ENCODE data around the gene CDH13.

Gene CDH13

DNA sequence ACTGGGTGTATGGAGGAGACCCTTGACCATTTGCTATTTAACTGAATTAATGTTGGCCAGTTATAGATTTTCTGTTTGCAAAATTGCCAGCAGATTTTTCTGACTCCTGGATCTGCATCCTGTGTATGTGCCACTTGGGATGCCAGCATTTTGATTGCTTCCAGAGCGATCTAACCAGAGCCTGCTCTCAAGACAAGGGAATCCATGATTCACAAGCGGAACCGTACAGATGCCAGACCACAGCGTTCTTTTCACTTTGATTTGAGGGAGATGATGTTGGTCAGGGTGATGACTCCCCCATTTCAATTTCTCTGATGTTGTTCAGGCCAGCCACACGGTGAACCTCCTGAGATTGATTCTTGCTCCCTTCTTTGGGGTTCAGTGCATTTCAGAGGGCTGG is 228.7 kb downstream of the CDH13 start:
- no peak for DNase-seq

- DNase-seq: no peak
Measured at GRCh38 chr16:82857693-82858365, 231.1 kb downstream of the CDH13 start.

- no peak for DNase-seq
Measured at GRCh38 chr16:82859662-82860061, 232.9 kb downstream of the CDH13 start.

GRCh38 chr16:82860071-82860470 is 233.3 kb downstream of the CDH13 start:
- no peak for DNase-seq

DNA sequence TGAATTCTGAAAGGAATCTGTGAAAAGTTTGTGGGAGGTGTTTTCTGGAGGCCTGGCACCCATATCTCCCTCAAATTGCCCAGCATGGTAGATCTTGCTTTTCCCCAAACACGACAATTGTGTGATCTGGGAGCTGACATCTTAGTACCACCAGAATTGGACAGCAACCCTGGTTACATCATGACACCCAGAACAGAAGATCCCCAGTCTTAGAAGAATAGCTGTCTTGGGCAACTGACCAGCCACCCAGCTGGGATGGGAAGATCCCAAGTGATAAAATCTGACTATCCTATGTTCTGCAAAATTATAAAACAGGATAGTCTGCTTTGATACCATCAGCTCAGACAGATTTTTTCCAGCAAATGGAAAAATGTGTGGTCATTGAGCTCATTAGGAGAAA is 235.3 kb downstream of the CDH13 start:
- no peak for DNase-seq

- no peak for DNase-seq
Measured at GRCh38 chr16:82864332-82865040, 237.7 kb downstream of the CDH13 start.

DNA sequence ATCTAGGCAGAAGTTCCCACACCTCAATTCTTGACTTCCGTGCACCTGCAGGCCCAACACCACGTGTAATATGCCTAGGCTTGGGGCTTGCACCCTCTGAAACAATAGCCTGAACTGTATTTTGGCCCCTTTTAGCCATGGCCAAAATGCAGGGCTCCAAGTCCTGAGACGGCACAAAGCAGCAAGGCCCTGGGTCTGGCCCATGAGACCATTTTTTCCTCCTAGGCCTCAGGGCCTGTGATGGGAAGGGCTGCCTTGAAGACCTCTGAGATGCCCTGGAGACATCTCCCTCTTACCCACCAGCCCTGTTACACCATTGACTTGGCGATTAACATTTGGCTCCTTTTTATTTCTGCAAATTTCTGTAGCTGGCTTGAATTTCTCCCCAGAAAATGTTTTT is 238.6 kb downstream of the CDH13 start:
- no peak for DNase-seq

DNA sequence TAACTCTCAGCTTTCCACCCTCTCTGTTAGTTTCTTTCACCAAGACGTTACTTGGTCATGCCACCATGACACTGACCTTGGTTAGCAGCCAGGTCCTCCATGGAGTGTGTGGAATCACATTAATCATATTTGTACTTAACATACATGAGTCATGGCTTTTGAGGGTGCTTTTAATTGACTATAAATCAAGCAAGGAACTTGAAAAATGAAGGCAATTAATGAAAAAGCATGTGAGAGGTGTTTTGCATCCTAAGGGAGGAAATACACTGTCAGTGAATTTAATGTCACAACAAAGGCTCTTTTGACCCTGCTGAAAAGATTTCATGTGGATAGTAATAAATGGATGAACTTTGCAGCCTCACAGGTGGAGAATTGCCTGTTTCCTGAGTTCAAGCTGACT is 240.7 kb downstream of the CDH13 start:
- no peak for DNase-seq

- no peak for DNase-seq
Measured at GRCh38 chr16:82874271-82874670, 247.5 kb downstream of the CDH13 start.

DNA sequence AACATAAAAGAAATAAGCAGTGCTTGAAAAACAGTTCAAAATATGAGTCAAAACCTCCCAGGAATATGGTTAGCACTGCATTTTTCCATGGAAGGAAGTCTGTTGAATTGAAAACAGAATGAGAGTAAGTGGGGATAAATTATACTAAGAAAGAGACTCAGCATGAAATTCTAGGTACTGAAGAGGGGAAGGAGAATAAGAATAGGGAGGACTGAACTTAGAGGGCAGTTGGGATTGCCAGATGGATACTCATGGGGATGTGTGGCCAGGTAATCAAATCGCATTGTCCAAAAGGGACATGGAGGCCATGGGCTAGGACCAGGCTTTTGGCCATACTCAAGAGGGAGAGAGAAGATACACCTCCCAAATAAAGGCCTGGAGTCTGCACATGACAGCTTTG is 247.9 kb downstream of the CDH13 start:
- no peak for DNase-seq

GRCh38 chr16:82876951-82877350 is 250.2 kb downstream of the CDH13 start:
- DNase-seq: no peak

DNA sequence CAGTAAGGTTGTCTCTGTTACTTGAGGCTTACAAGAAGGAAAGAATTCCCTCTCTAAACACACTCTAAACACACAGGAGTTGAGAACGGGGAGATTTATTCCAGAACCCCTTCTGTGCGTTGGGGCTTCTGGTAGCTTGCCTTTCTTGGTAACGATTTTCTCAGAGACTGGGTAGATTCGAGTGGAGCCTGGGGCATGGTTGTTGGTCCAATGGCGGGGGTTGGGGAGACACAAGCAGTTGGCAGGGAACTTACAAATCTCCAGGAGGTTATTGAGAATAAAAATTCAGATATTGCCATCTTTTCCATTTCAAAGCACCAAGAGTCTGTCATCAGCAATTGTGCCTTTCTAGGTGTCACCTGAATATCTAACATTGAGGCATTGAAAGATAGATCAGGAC is 251.7 kb downstream of the CDH13 start:
- DNase-seq: no peak

GRCh38 chr16:82880346-82880745 is 253.6 kb downstream of the CDH13 start:
- no peak for DNase-seq

GRCh38 chr16:82881516-82881915 is 254.7 kb downstream of the CDH13 start:
- DNase-seq: no peak

GRCh38 chr16:82882226-82882625 is 255.5 kb downstream of the CDH13 start:
- DNase-seq: no peak

- DNase-seq: no peak
Measured at GRCh38 chr16:82882982-82883835, 256.4 kb downstream of the CDH13 start.

DNA sequence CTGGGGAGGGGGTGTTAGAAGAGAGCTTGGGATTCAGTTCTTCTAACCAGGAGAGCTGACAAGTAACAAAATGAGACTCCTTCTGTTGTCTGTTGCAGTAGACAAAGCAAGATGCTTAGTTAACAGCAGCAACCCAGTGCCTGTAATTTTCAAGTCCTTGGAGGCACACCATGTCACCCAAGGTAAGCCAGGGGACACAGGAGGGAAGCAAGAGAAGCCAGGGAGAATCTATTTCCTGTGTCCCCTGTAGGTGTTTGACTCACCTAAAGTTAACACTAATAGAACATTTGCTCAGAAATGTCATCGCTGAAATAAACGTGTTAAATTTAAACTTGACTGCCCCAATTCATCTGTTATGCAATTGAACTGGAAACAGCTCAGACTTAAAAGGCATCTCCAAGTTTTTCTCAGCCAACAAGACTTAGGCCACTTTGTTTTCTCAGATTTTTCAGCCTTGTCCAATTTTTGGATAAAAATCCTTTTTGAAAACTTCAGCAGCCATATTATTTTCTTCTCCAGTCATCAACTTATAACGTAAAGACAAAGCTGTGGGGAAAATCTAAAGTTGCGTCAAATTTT is 257.6 kb downstream of the CDH13 start:
- no peak for DNase-seq

- DNase-seq: no peak
Measured at GRCh38 chr16:82886146-82886545, 259.4 kb downstream of the CDH13 start.

GRCh38 chr16:82888591-82889001 is 261.8 kb downstream of the CDH13 start:
- no peak for DNase-seq

GRCh38 chr16:82891424-82891823 is 264.7 kb downstream of the CDH13 start:
- no peak for DNase-seq

GRCh38 chr16:82891918-82892317 is 265.1 kb downstream of the CDH13 start:
- no peak for DNase-seq

DNA sequence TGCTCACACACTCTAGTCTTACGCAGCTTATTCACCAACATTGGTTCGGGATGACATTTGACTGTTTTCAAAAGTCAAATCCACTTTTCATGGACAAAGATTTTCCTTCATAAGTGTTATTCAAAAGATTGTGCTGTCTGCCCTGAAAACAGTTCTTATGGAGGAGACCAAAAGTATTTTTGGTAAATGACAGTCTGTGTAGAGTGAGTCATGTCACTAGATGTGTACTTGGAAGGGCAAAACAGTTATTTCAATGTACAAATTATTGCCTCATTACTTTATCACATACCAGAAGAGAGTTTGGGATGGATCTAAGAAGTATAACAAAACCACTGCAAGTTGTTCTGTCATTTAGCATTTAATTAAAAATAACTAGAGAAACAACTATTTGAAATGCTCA is 265.6 kb downstream of the CDH13 start:
- no peak for DNase-seq

DNA sequence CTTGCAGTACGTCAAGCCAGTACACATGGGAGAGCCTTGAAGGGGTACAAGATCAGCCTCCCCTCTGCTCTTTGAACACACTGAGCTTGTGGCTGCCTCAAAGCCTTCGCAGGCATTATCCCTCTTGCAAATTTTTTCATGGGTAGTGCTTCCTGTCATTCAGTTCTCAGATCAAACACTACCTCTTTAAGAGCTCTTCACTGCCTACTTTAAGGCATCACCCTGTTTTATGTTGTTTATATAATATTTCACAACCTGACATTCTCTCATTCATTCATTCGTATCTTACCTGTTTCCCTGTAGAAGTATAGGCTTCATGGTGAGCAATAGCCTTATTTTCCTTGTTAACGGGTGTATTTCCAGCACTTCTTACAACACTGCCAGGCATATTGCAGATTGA is 269.1 kb downstream of the CDH13 start:
- DNase-seq: no peak

- no peak for DNase-seq
Measured at GRCh38 chr16:82899006-82899405, 272.2 kb downstream of the CDH13 start.
